IPS-15b (cell line): ENCODE data around the gene TTC39C.
A peak's percentile ranks its signal among the peaks of the same experiment; 100 is the strongest.
"Not testable (repeated sequence)": the region's sequence is repeated elsewhere in the genome, so short reads cannot be mapped to it uniquely, and the experiment has no call there.

Experiments
- H3K27me3 ChIP-seq: one replicate; pipeline ENCODE4 v1.6.1; 2013; ENCODE audit warnings: low read length; ENCODE audit not compliant: control insufficient read depth, insufficient read depth
- H3K36me3 ChIP-seq: one replicate; pipeline ENCODE4 v1.6.1; 2013; ENCODE audit warnings: low read length; ENCODE audit not compliant: control insufficient read depth, insufficient read depth
- H3K4me1 ChIP-seq: one replicate; pipeline ENCODE4 v1.6.1; 2013; ENCODE audit warnings: mild to moderate bottlenecking, low read length; ENCODE audit not compliant: control insufficient read depth, insufficient read depth
- H3K4me3 ChIP-seq: one replicate; pipeline ENCODE4 v1.5.1; 2013; ENCODE audit warnings: low read depth, low read length
- H3K9ac ChIP-seq: one replicate; pipeline ENCODE4 v1.6.1; 2013; ENCODE audit warnings: low read depth, mild to moderate bottlenecking, low read length
- H3K9me3 ChIP-seq: one replicate; pipeline ENCODE4 v1.6.1; 2013; ENCODE audit warnings: mild to moderate bottlenecking, low read length; ENCODE audit not compliant: control insufficient read depth, insufficient read depth

Gene TTC39C

GRCh38 chr18:24136967-24137373 lies 122.4 kb downstream of the TTC39C start:
- H3K27me3 ChIP-seq = no peaks in the 10 kb centered on the region
- H3K36me3 ChIP-seq = no peaks in the 10 kb centered on the region
- no peak overlapping the region for H3K9ac ChIP-seq
- H3K4me3 ChIP-seq = no peak overlapping the region
- no peaks in the 10 kb centered on the region for H3K9me3 ChIP-seq
- peaks cover 12% of the 10 kb centered on the region for H3K4me1 ChIP-seq

GRCh38 chr18:24138409-24138788 lies 123.8 kb downstream of the TTC39C start:
- Histone ChIP-seq H3K9ac (no peak overlapping the region), H3K36me3 (no peaks in the 10 kb centered on the region), H3K4me3 (peak overlapping the region; percentile 71), H3K27me3 (no peaks in the 10 kb centered on the region), H3K9me3 (no peaks in the 10 kb centered on the region), H3K4me1 (peaks cover 12% of the 10 kb centered on the region)

- Histone ChIP-seq H3K36me3 (peaks cover 2% of the 10 kb centered on the region), H3K27me3 (no peaks in the 10 kb centered on the region), H3K4me1 (peaks cover 12% of the 10 kb centered on the region), H3K4me3 (peak within 1 kb of the TSS; percentile 71), H3K9me3 (no peaks in the 10 kb centered on the region), H3K9ac (peak within 1 kb of the TSS; percentile 4)
These were observed 124.4 kb downstream of the TTC39C start, which contains the start of gene CABYR for GRCh38 chr18:24138789-24139616. Gene CABYR, plus strand, starts transcription at chr18:24139062. Its CDS starts 4,053 bp downstream, at chr18:24143115.

GRCh38 chr18:24140697-24141096 lies 126.1 kb downstream of the TTC39C start:
- H3K9ac ChIP-seq = no peak overlapping the region
- H3K4me3 ChIP-seq = no peak overlapping the region
- no peaks in the 10 kb centered on the region for H3K27me3 ChIP-seq
- H3K4me1 ChIP-seq = peaks cover 12% of the 10 kb centered on the region
- no peaks in the 10 kb centered on the region for H3K9me3 ChIP-seq
- H3K36me3 ChIP-seq = peaks cover 5% of the 10 kb centered on the region

GRCh38 chr18:24142376-24142775 lies 127.8 kb downstream of the TTC39C start:
- Histone ChIP-seq H3K4me1 (peaks cover 3% of the 10 kb centered on the region), H3K27me3 (no peaks in the 10 kb centered on the region), H3K9me3 (no peaks in the 10 kb centered on the region), H3K36me3 (peaks cover 5% of the 10 kb centered on the region), H3K9ac (no peak overlapping the region), H3K4me3 (no peak overlapping the region)

GRCh38 chr18:24149591-24149990 lies 135.0 kb downstream of the TTC39C start:
- H3K27me3 ChIP-seq, H3K36me3 ChIP-seq, H3K4me1 ChIP-seq, H3K4me3 ChIP-seq, H3K9me3 ChIP-seq, H3K9ac ChIP-seq: not testable (repeated sequence)

GRCh38 chr18:24153397-24153796 lies 138.8 kb downstream of the TTC39C start:
- no peaks in the 10 kb centered on the region for H3K9me3 ChIP-seq
- peaks cover 7% of the 10 kb centered on the region for H3K36me3 ChIP-seq
- no peak overlapping the region for H3K9ac ChIP-seq
- H3K4me1 ChIP-seq = no peaks in the 10 kb centered on the region
- no peaks in the 10 kb centered on the region for H3K27me3 ChIP-seq
- no peak overlapping the region for H3K4me3 ChIP-seq

- H3K4me3 ChIP-seq = no peak overlapping the region
- H3K36me3 ChIP-seq = peaks cover 12% of the 10 kb centered on the region
- no peak overlapping the region for H3K9ac ChIP-seq
- H3K27me3 ChIP-seq = no peaks in the 10 kb centered on the region
- H3K4me1 ChIP-seq = no peaks in the 10 kb centered on the region
- H3K9me3 ChIP-seq = no peaks in the 10 kb centered on the region
These were observed 143.3 kb downstream of the TTC39C start for GRCh38 chr18:24157855-24158254.

GRCh38 chr18:24160086-24160485 lies 145.5 kb downstream of the TTC39C start:
- Histone ChIP-seq H3K4me3 (no peak overlapping the region), H3K27me3 (no peaks in the 10 kb centered on the region), H3K9ac (no peak overlapping the region), H3K36me3 (peaks cover 14% of the 10 kb centered on the region), H3K9me3 (no peaks in the 10 kb centered on the region), H3K4me1 (no peaks in the 10 kb centered on the region)

GRCh38 chr18:24161304-24161703 lies 146.8 kb downstream of the TTC39C start:
- Histone ChIP-seq H3K36me3 (peaks cover 13% of the 10 kb centered on the region), H3K27me3 (no peaks in the 10 kb centered on the region), H3K4me1 (no peaks in the 10 kb centered on the region), H3K4me3 (no peak overlapping the region), H3K9ac (no peak overlapping the region), H3K9me3 (no peaks in the 10 kb centered on the region)

GRCh38 chr18:24168496-24168895 lies 153.9 kb downstream of the TTC39C start:
- Histone ChIP-seq H3K4me1 (no peaks in the 10 kb centered on the region), H3K27me3 (no peaks in the 10 kb centered on the region), H3K36me3 (peaks cover 2% of the 10 kb centered on the region), H3K9me3 (no peaks in the 10 kb centered on the region), H3K4me3 (no peak overlapping the region), H3K9ac (no peak overlapping the region)

- Histone ChIP-seq H3K9ac (no peak overlapping the region), H3K4me3 (no peak overlapping the region), H3K27me3 (no peaks in the 10 kb centered on the region), H3K9me3 (no peaks in the 10 kb centered on the region), H3K36me3 (no peaks in the 10 kb centered on the region), H3K4me1 (no peaks in the 10 kb centered on the region)
These were observed 155.8 kb downstream of the TTC39C start for GRCh38 chr18:24170360-24170759.
